ENCODE data around the gene CYBRD1.
"Not testable (repeated sequence)": the region's sequence is repeated elsewhere in the genome, so short reads cannot be mapped to it uniquely, and the experiment has no call there.

CYBRD1 gene

DNA sequence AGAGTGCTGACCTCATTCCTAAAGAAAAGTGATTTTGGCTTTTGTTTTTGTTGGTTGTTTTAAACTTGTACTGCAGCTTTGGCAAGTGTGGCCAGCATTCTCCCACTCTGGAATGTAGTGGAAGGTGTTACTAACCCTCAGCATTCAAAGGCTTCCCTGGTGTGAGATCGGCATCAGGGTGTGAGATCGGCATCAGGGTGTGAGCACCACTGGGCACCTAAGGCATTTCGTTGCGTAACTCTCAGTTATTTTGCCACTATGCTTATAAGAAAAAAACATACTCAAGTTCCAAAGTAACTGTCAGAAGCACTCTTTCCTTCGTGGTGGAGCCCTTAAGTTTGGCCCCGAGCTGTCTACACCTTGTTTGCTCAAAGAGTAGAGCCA, 1.7 kb downstream of the CYBRD1 start:
- DNase-seq (ENCODE audit: low read depth): peak; percentile 72
- H3K4me3 ChIP-seq (ENCODE audit: low read depth, low read length): peak overlapping the region; percentile 75
- TF ChIP-seq POLR2A (IDR thresholded peaks at IDR 0.05; ENCODE audit: extremely low read depth, insufficient read length): no peak
- TF ChIP-seq, protein P1, sequence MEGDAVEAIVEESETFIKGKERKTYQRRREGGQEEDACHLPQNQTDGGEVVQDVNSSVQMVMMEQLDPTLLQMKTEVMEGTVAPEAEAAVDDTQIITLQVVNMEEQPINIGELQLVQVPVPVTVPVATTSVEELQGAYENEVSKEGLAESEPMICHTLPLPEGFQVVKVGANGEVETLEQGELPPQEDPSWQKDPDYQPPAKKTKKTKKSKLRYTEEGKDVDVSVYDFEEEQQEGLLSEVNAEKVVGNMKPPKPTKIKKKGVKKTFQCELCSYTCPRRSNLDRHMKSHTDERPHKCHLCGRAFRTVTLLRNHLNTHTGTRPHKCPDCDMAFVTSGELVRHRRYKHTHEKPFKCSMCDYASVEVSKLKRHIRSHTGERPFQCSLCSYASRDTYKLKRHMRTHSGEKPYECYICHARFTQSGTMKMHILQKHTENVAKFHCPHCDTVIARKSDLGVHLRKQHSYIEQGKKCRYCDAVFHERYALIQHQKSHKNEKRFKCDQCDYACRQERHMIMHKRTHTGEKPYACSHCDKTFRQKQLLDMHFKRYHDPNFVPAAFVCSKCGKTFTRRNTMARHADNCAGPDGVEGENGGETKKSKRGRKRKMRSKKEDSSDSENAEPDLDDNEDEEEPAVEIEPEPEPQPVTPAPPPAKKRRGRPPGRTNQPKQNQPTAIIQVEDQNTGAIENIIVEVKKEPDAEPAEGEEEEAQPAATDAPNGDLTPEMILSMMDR (IDR thresholded peaks at IDR 0.05; ENCODE audit: low read depth, low read length): no peak
- TF ChIP-seq, protein P2, sequence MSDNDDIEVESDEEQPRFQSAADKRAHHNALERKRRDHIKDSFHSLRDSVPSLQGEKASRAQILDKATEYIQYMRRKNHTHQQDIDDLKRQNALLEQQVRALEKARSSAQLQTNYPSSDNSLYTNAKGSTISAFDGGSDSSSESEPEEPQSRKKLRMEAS (IDR thresholded peaks at IDR 0.05; ENCODE audit: low read depth, low read length): no peak
- TF ChIP-seq MYC (IDR thresholded peaks at IDR 0.05; ENCODE audit: low read depth, low read length): no peak

DNA sequence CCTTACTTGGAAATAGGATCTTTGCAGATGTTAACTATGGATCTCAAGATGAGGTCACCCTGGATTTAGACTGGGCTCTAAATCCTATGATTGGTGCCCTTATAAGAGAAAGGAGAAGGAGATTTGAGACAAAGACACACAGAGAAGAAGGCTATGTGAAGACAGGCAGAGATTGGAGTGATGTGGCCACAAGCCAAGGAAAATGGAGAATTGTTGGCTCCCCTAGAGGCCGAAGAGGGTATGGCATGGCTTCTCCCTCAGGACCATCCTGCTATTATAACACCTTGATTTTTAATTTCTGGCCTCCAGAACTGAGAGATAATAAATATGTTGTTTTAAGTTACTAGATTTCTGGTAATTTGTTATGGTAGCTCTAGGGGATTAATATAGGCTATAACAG, 7.6 kb downstream of the CYBRD1 start:
- TF ChIP-seq, protein P2 (IDR thresholded peaks at IDR 0.05; ENCODE audit: low read depth, low read length): no peak
- TF ChIP-seq, protein P1 (IDR thresholded peaks at IDR 0.05; ENCODE audit: low read depth, low read length): peak; percentile 74
- peak; percentile 49 for DNase-seq (ENCODE audit: low read depth)
- no peak overlapping the region for H3K4me3 ChIP-seq (ENCODE audit: low read depth, low read length)

DNA sequence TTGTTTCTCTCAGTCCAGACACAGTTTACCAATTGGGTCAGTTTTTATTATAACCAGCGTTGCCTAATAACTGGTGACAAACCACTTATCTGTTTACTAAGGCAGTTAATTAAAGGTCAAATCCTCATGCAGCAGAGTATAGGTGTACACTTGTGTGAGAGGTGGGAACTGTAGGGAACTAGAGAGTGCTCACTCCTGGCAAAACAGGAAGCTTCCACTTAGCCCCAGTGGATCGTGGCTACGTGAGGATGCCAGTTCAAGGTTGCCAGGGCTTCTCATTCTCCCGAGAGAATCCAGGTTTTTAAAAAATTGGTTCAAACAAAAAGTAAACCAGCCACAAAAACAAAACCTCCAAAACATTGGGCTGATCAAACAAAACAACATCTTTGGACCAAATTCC, 8.1 kb downstream of the CYBRD1 start:
- TF ChIP-seq POLR2A (IDR thresholded peaks at IDR 0.05; ENCODE audit: extremely low read depth, insufficient read length) (no peak), MYC (IDR thresholded peaks at IDR 0.05; ENCODE audit: low read depth, low read length) (no peak)
- TF ChIP-seq, protein P2 (IDR thresholded peaks at IDR 0.05; ENCODE audit: low read depth, low read length): no peak
- TF ChIP-seq, protein P1 (IDR thresholded peaks at IDR 0.05; ENCODE audit: low read depth, low read length): no peak
- no peak overlapping the region for H3K4me3 ChIP-seq (ENCODE audit: low read depth, low read length)
- DNase-seq (ENCODE audit: low read depth): no peak

DNA sequence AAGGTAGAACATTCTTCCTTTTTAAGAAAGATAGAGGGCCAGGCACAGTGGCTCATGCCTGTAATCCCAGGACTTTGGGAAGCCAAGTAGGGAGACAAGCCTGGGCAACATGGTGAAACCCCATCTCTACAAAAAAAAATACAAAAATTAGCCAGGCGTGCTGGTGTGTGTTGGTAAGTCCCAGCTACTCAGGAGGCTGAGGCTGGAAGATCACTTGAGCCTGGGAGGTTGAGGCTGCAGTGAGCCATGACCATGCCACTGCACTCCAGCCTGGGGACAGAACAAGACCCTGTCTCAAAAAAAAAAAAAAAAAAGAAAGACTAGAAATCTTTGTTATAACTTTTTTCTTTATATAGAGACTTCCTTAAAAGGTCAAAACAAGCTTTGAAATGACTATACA, 8.6 kb downstream of the CYBRD1 start:
- peak overlapping the region; percentile 12 for H3K4me3 ChIP-seq (ENCODE audit: low read depth, low read length)
- not testable (repeated sequence) for DNase-seq (ENCODE audit: low read depth)

DNA sequence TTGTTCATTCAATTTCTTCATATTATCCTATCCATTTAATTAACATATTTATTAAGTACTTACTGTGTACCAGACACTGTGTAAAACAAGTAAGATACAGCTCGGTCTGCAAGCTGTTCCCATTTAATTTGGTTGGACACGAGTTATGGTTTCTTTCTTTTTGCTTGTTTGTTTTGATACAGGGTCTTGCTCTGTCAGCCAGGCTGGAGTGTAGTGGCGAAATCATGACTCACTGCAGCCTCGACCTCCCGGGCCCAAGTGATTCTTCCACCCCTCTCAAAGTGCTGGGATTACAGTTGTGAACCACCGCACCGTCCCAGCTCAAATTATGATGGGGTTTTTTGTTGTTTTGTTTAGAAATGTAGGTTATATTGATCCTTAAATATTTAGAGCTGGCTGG, 9.0 kb downstream of the CYBRD1 start:
- peak; percentile 76 for DNase-seq (ENCODE audit: low read depth)
- TF ChIP-seq, protein P1 (IDR thresholded peaks at IDR 0.05; ENCODE audit: low read depth, low read length): no peak
- TF ChIP-seq MYC (IDR thresholded peaks at IDR 0.05; ENCODE audit: low read depth, low read length): 0 out of 2 replicates have a peak, but pooled peaks have one; percentile 22
- H3K4me3 ChIP-seq (ENCODE audit: low read depth, low read length): peak overlapping the region; percentile 12

GRCh38 chr2:171531836-171532450, 9.7 kb downstream of the CYBRD1 start:
- H3K4me3 ChIP-seq (ENCODE audit: low read depth, low read length): no peak overlapping the region
- TF ChIP-seq, protein P1 (IDR thresholded peaks at IDR 0.05; ENCODE audit: low read depth, low read length): no peak
- no peak for TF ChIP-seq MYC (IDR thresholded peaks at IDR 0.05; ENCODE audit: low read depth, low read length)
- TF ChIP-seq POLR2A (IDR thresholded peaks at IDR 0.05; ENCODE audit: extremely low read depth, insufficient read length): no peak
- TF ChIP-seq, protein P2 (IDR thresholded peaks at IDR 0.05; ENCODE audit: low read depth, low read length): no peak
- DNase-seq (ENCODE audit: low read depth): no peak
